HG03457 (cell line): Measurements from ENCODE around the gene LPAR1.
"Not testable (repeated sequence)": the region's sequence is repeated elsewhere in the genome, so short reads cannot be mapped to it uniquely, and the experiment has no call there.

ENCODE experiments used
- ATAC-seq: cut with Tn5 transposase; IDR thresholded peaks from one replicate; pipeline ENCODE4 v1.9.1; 2021; ENCODE audit warnings: moderate number of reproducible peaks; ENCODE audit not compliant: unreplicated experiment

The LPAR1 gene, protein sequence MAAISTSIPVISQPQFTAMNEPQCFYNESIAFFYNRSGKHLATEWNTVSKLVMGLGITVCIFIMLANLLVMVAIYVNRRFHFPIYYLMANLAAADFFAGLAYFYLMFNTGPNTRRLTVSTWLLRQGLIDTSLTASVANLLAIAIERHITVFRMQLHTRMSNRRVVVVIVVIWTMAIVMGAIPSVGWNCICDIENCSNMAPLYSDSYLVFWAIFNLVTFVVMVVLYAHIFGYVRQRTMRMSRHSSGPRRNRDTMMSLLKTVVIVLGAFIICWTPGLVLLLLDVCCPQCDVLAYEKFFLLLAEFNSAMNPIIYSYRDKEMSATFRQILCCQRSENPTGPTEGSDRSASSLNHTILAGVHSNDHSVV

DNA sequence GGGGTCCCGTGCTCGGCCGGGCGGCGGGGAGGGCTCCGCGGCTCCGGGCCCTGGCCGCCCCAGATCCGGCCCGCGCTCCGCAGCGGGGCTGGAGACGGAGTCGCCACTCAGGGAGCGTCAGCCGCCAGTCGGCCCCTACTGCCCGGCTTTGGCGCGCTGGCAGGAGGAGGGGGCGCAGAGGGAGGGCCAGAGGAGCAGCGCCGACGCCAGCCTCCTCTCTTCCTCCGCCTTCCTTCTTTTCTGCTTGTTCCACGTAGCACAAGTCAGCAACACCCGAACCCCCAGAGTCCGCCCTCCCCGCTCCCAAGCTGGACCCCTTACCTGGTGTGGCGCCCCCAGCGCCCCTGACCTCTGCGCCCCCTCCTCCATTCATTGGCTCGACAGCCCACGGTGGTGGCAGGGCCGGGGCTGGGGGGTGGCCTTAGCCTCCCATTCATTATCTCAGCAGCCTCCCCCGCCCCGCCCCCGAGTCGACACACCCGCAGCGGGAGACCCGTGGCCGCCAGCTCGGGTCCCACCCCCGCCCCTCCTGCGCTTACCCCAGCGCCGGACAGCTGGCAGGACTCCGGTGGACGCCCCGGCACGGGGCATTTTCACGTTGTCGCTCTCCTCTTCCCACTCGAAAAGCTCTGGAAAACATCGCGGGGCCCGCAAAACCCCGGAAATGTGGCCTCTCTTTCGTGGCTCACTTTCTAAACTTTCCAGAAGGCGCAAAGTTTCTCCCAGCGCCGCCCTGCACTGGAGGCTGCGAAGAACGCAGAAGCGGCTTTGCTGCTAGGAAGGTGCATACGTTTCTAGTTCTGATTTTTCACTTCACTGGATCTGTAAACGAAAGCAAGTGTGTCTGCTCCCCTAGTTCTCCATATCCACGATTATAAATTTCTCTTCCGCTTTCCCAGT lies at the start of gene LPAR1:
Gene LPAR1 (minus strand): TSS at position 140 of the 900 bp plus-strand sequence. CDS start 66,353 bp downstream, outside the sequence.
- ATAC-seq = no peak

DNA sequence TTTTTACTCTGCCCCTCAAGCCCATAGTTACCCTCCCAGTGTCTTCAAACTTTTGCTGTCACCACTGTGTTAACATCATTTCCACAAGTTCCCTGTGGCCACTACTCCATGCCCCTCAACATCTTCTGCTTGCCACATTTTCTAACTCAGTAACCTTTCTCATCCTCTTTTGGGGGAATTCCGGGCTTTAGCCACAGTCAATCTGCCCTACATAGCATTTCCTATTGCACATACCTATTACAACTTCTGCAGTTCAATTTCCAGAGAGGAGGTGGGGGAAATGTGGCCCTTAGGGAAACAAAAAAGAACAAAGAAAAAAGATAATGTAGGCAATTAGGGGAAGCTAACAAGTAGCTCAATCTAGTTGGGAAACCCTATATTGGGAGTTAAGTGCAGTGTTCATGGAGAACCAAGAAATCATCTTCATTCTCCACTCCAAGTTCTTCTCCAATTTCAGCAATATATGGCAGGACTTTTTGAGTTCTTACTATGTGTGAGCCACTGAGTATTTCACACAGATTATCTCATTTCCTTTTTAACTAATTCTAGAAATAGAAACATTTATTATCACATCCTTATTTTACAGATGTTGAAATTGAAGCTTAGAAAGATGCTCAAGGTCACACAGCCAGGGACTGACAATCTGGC lies 40.2 kb upstream of the LPAR1 start:
- ATAC-seq = peak; percentile 71

DNA sequence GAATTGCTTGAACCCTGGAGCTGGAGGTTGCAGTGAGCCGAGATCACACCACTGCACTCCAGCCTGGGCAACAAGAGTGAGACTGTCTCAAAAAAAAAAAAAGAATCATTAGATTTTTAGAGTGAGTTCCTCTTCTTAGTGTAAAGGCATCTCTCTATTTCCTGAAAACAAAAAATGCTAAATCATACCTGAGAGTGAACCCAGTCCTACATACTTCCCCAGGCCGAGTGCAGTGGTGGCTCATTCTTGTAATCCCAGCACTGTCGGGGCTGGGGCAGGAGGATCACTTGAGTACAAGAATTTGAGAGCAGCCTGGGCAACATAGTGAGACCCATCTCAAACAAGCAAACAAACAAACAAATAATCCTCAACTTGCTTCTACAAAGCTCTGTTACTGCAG lies 38.2 kb upstream of the LPAR1 start:
- no peak for ATAC-seq

DNA sequence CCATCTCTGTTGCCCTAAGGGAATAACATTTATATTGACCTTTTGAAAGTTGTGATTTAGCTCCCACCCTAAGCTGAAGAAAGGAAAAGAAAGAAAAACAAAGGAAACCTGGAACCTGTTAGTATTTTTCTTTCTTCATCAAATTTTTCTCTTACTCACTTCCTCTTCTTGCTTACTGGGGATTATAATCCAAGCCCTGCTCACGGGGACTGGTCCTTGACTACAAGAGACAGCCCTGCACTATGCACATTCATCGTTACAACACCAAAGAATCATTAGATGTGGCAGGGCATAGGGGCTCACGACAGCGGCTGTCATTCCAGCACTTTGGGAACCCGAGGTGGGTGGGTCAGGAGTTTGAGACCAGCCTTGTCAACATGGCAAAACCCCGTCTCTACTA lies 37.8 kb upstream of the LPAR1 start:
- no peak for ATAC-seq

DNA sequence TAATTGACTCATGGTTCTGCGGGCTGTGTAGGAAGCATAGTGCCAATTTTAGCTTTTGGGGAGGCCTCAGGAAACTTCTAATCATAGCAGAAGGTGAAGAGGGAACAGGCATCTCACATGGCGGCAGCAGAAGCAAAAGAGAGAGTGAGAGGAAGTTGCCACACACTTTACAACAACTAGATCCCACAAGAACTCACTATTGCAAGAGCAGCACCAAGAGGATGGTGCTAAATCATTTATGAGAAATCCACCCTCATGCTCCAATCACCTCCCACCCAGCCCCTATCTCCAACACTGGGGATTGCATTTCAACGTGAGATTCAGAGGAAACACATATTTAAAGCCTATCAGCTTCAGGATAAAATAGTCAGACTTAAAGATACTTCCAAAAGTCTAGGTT lies 36.1 kb upstream of the LPAR1 start:
- no peak for ATAC-seq

DNA sequence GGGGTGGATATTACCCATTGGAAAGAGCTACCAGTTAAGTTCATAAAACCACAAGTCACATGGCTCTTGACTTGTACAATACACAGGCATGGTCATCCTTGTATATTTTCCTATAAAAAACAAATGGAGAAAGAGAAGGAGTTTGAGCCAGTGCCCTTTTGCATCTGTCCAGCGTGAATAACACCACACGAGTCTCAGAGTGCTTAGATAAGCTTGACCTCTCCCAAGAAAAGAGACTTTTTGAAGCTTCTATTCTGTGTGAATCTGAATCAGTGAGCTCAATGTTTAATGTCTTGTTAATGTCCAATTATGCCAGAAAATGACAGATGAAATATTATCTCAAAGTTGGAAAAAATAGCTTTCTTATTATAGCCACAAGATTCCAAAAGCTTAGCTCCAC lies 30.9 kb upstream of the LPAR1 start:
- no peak for ATAC-seq

DNA sequence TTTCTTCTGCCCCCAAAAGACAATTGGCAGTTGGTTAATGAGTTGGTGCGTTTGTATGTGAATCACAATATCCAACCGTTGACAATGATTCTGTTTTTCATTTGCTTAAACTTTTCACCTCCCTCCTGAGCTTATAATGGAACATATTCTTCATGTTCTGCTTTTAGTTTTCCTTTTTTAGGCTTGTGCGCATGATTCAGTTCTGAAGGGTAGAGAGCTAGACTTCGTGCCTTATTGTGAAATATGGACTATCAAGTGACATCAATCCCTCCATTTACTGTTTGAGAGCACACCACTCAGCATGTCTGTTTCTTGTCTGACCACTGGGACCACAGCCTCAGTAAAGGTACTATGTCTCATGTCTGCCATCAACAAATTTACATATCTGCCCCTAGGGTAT lies 30.5 kb upstream of the LPAR1 start:
- ATAC-seq = no peak

DNA sequence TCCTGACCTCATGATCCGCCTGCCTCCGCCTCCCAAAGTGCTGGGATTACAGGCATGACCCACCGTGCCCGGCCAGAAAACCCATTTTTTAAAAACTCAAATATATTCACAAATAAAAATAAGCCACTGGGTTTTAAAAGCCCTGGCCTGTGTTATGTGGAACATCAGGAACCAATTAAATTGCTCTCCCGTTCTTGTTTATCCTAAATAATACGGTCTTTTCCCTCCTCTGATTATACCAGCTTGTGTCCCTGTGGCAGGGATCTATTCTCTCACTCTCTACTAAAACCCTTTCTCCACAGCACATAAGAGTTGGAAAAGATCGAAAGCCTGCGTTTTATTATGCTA lies 30.1 kb upstream of the LPAR1 start:
- no peak for ATAC-seq

DNA sequence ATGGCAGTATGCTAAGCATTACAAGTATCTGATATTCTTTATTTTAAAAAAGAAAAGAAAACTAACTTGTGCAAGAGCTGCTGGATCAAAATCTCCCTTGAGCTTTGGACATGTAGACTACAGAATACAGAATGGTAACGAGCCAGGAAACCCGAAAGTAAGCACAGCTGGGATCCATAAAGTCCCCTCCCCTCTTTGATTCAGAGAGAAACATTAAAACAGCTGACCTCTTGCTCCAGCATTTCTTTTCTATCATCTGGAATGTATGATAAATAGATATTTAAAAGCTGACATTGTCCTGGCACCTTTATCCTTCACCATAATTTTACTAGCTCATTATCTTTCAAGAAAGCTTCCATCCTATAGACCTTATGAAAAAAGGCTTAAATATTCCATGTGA lies 28.2 kb upstream of the LPAR1 start:
- ATAC-seq = no peak

DNA sequence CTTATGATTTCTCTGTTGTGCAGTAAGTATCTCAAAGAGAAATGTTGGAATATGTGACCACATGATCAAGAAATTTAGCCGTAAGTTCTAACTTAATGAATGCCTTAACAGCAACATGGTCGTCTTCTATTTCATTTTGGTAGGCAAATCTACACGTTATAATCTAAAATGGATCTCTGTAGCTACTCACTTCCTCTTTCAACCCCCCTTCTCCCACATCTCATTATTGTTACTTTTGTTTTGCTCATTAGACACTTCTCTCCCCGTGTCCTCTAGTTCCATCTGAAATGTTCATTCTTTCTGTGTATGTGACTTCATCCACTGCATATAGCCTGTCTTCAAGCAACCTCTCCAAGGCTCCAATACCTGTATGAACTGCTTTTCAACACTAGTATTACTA lies 27.1 kb upstream of the LPAR1 start:
- ATAC-seq = no peak

DNA sequence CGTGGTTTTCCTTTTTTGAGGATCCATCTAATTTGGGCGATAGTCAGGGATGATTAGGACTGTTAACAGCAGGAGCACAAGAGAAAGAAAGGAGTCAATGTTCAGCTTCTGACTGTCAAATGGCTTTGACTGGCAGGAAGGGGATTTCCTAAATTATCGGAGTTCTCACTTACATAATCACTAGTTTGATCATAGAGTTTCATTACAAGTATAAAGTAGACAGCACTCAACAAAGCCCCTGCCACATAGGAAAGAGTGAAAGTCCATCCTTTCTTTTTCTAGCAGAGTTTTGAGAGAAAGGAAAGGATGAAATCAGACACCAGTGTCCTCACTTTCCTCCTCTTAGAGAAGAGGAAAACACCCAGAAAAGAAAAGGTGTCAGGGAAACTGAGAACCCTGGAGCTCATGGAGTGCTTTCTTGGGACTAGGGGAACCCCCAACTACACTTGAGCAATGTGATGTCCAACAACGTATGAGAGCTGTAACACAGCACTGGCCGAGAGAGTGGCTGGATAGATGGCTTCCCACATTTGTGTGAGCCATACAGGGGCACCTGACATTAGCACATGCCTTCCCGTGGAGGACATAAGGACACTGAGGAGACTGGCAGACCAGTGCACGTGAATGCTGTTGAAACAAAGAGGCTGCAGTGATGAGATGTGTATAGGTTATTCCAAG lies 26.0 kb upstream of the LPAR1 start:
- ATAC-seq = no peak

DNA sequence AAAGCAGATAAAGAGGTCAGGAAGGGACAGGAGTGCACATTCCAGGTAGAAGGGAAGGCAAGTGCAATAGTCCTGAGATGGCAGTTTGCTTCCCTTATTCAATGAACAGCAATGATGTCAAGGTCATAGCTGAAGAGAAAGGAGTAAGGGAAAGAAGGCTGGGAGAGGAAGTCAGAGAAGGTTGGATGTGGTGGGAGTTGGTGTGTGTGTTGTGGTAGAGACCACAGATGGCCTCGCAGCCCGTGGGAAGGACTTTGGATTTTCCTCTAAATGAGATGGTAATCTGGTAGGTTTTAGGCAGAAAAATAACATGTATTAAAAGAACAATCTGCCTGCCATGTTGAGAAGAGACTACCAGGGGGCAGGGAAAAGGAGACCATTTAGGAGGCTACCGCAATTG lies 25.1 kb upstream of the LPAR1 start:
- ATAC-seq = no peak

DNA sequence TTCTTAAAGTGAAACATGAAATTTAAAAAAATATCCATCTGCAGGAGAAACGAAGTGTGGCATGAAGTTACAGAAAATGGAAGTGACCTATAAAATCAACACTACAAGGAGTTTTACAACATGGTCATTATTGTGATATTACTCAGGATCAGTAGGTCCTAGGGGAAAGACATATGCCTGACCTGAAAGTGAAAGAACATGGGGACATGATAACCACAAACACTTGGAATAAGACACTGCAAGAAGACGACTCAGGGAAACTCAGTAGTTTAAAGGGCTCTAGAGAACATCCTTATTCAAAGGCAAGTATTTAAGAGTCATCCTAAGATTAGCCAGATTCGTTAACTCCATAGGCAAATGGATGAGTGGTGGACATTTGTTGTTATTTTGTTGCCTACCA lies 19.9 kb upstream of the LPAR1 start:
- no peak for ATAC-seq

DNA sequence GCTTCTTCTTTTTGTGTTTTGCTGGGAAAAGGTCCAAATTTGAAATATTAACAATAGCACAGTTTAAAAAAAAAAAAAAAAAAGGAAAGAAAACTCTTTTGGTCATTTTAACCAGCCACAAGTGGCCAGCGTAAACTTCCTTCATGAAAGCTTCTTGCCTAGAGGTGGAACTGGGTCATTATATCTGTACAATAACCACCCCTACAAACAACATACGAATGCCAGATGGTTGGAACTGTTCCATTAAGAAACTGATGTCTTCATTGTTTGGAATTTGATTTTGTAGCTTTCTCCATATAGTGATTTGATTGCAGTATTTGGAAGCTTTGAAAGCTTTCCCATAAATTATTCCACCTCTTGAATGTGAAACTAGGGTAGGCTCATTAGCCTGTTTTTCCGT lies 18.3 kb upstream of the LPAR1 start:
- ATAC-seq = no peak

DNA sequence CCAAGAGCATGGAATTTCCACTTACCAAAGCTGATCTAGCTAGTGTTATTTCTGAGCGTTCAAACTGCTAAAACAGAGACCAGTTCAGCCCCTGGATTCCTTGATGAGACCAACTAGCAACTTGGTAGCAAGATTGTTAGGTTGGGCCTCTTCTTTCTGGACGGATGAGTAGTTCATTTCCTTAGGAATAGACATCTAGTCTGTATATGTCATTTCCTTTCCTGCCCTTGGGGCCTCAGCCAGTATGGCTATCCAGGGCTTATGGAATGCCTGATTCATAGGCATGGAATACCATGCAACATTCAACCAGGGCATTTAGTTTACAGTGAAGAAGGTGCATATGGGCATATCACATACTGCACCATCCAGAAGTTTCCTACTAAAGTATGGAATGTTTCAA lies 14.5 kb upstream of the LPAR1 start:
- no peak for ATAC-seq

DNA sequence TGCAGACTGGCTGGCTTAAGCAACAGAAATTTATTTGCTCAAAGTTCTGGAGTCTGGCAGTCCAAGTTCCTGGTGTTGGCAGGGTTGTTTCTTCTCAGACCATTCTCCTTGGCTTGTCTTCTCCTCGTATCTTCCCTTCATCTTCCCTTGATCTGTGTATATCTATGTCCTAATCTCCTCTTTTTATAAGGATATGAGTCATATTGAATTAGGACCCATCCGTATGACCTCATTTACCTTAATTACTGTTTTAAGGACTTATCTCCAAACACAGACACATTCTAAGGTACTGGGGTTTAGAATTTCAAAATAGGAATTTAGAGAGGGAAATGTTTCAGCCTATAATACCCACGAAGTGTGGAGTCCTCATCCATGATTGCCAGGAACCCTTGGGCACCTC lies 13.1 kb upstream of the LPAR1 start:
- no peak for ATAC-seq

DNA sequence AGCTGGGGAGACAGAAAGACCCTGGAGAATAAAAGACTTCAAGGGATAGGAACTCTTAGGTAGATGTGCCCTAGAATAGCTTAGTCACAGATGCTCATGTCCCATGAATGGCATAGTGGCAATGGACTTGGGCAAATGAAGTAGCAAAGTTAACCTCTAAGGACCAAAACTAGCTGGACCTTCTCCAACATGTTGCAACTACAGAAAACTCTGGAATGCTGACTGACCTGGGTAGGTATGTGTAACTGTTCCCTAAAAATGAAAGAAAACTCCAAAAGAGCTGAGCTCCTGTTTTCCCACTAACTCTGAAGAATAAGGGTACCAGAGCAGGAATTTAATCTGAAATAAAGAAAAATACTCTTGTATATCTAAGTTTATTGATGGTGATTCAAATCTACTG lies 12.5 kb upstream of the LPAR1 start:
- no peak for ATAC-seq

DNA sequence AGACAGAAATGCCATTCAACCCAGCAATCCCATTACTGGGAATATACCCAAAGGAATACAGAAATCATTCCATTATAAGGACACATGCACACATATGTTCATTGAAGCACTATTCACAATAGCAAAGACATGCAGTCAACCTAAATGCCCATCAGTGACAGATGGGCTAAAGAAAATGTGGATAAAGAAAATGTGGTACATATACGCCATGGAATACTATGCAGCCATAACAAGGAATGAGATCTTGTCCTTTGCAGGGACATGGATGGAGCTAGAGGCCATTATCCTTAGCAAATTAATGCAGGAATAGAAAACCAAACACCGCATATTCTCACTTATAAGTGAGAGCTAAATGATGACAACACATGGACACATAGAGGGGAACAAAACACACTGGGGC lies 9.0 kb upstream of the LPAR1 start:
- not testable (repeated sequence) for ATAC-seq

DNA sequence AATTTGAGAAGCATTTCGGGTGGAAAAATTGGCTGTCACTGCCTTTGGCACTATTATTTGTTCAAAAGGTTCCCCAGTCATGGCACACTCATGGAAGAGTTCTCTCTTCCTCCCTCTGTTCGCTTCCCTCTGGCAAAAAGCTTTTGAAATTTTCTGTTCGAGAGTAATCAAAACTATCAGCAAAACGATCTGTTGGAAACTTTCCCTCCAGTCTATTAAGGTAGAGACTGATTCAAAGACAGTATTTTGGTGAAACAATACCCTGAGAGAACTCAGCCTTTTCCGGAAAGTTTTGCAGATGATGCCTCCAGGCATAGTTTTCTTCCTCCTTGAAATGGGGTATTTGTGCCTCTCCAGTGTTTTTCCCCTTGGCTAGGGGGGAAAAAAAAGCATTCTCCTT lies 3.6 kb upstream of the LPAR1 start:
- no peak for ATAC-seq

DNA sequence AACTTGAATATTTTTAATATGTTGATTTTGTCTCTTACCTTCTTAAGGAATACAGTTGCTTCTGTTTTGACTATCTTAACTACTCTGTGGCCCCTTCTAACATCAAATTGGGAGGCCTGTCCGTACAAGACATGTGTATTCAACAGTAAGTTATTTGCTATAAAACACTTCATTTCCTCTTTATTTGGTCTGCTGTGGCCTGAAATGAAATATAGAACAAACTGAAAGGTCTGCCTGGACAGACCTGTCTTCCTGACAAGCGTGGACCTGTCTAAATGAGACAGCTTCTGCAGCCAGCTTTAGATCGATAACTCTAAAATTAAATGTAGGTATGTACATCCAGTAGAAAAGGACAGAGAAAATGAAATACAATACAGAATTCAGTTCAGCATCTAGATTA lies 2.2 kb upstream of the LPAR1 start:
- ATAC-seq = no peak

DNA sequence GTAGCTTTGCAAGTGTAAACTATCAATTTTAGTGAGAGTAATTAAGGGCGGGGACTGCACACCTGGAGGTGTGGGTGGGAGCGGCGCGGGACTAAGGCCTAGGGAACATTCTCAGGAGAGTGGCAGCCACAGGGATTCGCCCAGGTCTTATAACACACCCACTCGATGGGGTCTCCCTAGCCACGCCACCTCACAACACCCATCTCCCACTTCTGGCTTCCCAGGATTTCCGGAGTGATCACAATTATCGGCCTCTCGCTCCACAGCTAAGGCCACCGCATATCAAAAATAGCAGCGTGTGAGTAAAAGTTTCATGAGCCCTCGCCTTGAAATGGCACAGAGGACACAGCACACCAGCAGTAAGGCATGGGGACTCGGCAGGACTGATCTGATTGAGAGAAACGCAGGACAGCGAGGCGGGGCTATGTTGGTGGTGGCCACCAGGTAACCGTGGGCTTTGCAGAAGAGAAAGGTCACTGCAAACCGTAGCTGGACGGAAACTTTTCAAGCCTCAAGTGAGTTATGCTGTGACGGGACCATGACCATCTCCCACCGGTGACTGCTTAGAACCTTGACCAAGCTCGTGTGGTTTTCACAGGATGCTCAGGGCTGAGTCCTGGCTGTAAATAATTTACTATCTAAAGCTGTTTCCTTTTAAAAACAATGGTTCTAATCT lies 1.1 kb upstream of the LPAR1 start:
- ATAC-seq = no peak
